HL-60 (cell line): ENCODE results near the gene KCNMA1.

Source experiments
- CTCF ChIP-seq: IDR thresholded peaks from one replicate; pipeline ENCODE4 v1.5.1; 2011; ENCODE audit warnings: low read length, control low read depth, inconsistent platforms; ENCODE audit not compliant: insufficient read depth
- GABPA ChIP-seq: IDR thresholded peaks from 2 replicates; pipeline ENCODE4 v1.6.1; 2012; ENCODE audit warnings: low read depth
- POLR2AphosphoS5 ChIP-seq: IDR thresholded peaks from 2 replicates; pipeline ENCODE4 v1.6.1; 2012; ENCODE audit warnings: low read depth

- TF ChIP-seq GABPA, result no peak
- TF ChIP-seq POLR2AphosphoS5, result no peak
- no peak for TF ChIP-seq CTCF
These were observed 145.1 kb downstream of the KCNMA1 start for GRCh38 chr10:77492368-77492994.
